M059J (cell line): ENCODE measurements around the gene RNASE11. TPM values are rescaled to one million over a fixed set of nuclear protein-coding genes. Genes with fewer than 3 reads are reported as not detected.
"Not testable (repeated sequence)": the region's sequence is repeated elsewhere in the genome, so short reads cannot be mapped to it uniquely, and the experiment has no call there.

Experiments
- DNase-seq: peaks from one replicate; pipeline ENCODE4 v3.0.0-alpha.2; 2012; ENCODE audit warnings: low read depth
- total RNA-seq: library from RNA; depleted of rRNA; stranded (reverse); fragments of >200 nt; shearing (Covaris generic); gene quantifications from 2 replicates; pipeline ENCODE4 v1.2.3, GENCODE V29; 2014

The RNASE11 gene
- total RNA-seq, 1 experiment from 2014 or later: not detected

- DNase-seq: no peak
These were observed 26.4 kb upstream of the RNASE11 start for GRCh38 chr14:20614038-20614840.

GRCh38 chr14:20613094-20614037, 25.6 kb upstream of the RNASE11 start:
- DNase-seq: peak; percentile 96

GRCh38 chr14:20612403-20612802, 24.6 kb upstream of the RNASE11 start:
- DNase-seq: no peak

GRCh38 chr14:20611277-20611676, 23.5 kb upstream of the RNASE11 start:
- no peak for DNase-seq

- peak; percentile 83 for DNase-seq
These were observed 22.4 kb upstream of the RNASE11 start for GRCh38 chr14:20610002-20610765.

- DNase-seq: peak; percentile 89
These were observed 21.6 kb upstream of the RNASE11 start for GRCh38 chr14:20609215-20610001.

GRCh38 chr14:20608383-20609110, 20.7 kb upstream of the RNASE11 start:
- DNase-seq: peak; percentile 36

GRCh38 chr14:20607617-20608016, 19.8 kb upstream of the RNASE11 start:
- DNase-seq: no peak

- DNase-seq: no peak
These were observed 19.1 kb upstream of the RNASE11 start for GRCh38 chr14:20606902-20607242.

- DNase-seq: peak; percentile 47
These were observed 18.5 kb upstream of the RNASE11 start for GRCh38 chr14:20606190-20606901.

- no peak for DNase-seq
These were observed 16.3 kb upstream of the RNASE11 start for GRCh38 chr14:20603813-20604690.

- no peak for DNase-seq
These were observed 14.8 kb upstream of the RNASE11 start for GRCh38 chr14:20602583-20602982.

GRCh38 chr14:20601522-20601921, 13.7 kb upstream of the RNASE11 start:
- DNase-seq: no peak

GRCh38 chr14:20597108-20597507, 9.3 kb upstream of the RNASE11 start:
- DNase-seq: no peak

- not testable (repeated sequence) for DNase-seq
These were observed 7.9 kb upstream of the RNASE11 start for GRCh38 chr14:20595726-20596125.

GRCh38 chr14:20592574-20592973, 4.8 kb upstream of the RNASE11 start:
- no peak for DNase-seq

GRCh38 chr14:20591235-20591634, 3.4 kb upstream of the RNASE11 start, which contains the start of gene RNASE12:
TSS of gene RNASE12 (minus strand) at chr14:20591376. CDS start at chr14:20590723, 653 bp downstream.
- DNase-seq: no peak

GRCh38 chr14:20583908-20584307, 3.9 kb downstream of the RNASE11 start:
- DNase-seq: no peak

- DNase-seq: no peak
These were observed 4.7 kb downstream of the RNASE11 start for GRCh38 chr14:20583142-20583541.
